Liver (tissue), 9 donors: ENCODE measurements around the gene WSCD1. TPM values are rescaled to one million over a fixed set of nuclear protein-coding genes. Genes with fewer than 3 reads are reported as not detected.

Source experiments
- DNase-seq: peaks from one replicate; pipeline ENCODE4 v3.0.0-alpha.2; 2017; ENCODE audit warnings: low spot score
- H3K27ac ChIP-seq, 2 donors: one replicate each; pipeline ENCODE4 v1.7.0; 2013; ENCODE audit warnings: inconsistent platforms in 2 of 2, low read length in 2 of 2, control low read depth in 1 of 2, low read depth in 1 of 2, mild to moderate bottlenecking in 1 of 2
- H3K27me3 ChIP-seq, 4 donors: one replicate each; pipeline versions ENCODE4 v1.6.1 to v1.7.0; 2013; ENCODE audit warnings: low read length in 3 of 4, inconsistent platforms in 1 of 4, mild to moderate bottlenecking in 1 of 4, moderate library complexity in 1 of 4; ENCODE audit not compliant: control insufficient read depth in 4 of 4, insufficient read depth in 4 of 4
- H3K36me3 ChIP-seq, 4 donors: one replicate each; pipeline versions ENCODE4 v1.6.1 to v1.7.0; 2013; ENCODE audit warnings: low read length in 3 of 4, mild to moderate bottlenecking in 3 of 4, low read depth in 1 of 4, moderate library complexity in 1 of 4; ENCODE audit not compliant: control insufficient read depth in 4 of 4, insufficient read depth in 3 of 4
- H3K4me1 ChIP-seq, 4 donors: one replicate each; pipeline versions ENCODE4 v1.6.1 to v1.7.0; 2013; ENCODE audit warnings: low read length in 3 of 4, mild to moderate bottlenecking in 3 of 4, moderate library complexity in 1 of 4; ENCODE audit not compliant: control insufficient read depth in 4 of 4, insufficient read depth in 4 of 4
- H3K4me3 ChIP-seq, 3 donors: one replicate each; pipeline versions ENCODE4 v1.6.1 to v1.7.0; 2013; ENCODE audit warnings: low read length in 3 of 3, control low read depth in 1 of 3, low read depth in 1 of 3, mild to moderate bottlenecking in 1 of 3
- H3K9ac ChIP-seq, 2 donors: one replicate each; pipeline ENCODE4 v1.7.0; 2013; ENCODE audit warnings: low read length in 2 of 2, mild to moderate bottlenecking in 2 of 2, moderate library complexity in 2 of 2, control low read depth in 1 of 2, low read depth in 1 of 2
- H3K9me3 ChIP-seq, 4 donors: one replicate each; pipeline versions ENCODE4 v1.6.1 to v1.7.0; 2013; ENCODE audit warnings: low read length in 3 of 4; ENCODE audit not compliant: control insufficient read depth in 4 of 4
- EGR1 ChIP-seq, 2 donors: IDR thresholded peaks; 2 replicates each; pipeline ENCODE4 v1.6.1; 2016 to 2018; ENCODE audit warnings: antibody characterized with exemption in 2 of 2, low read depth in 2 of 2
- FOXA1 ChIP-seq: IDR thresholded peaks from 2 replicates; pipeline ENCODE4 v1.6.1; 2016; ENCODE audit warnings: antibody characterized with exemption
- FOXA2 ChIP-seq: IDR thresholded peaks from 2 replicates; pipeline ENCODE4 v1.6.1; 2016; ENCODE audit warnings: antibody characterized with exemption
- GABPA ChIP-seq, 2 donors: IDR thresholded peaks in 1 of 2; conservative IDR thresholded peaks in 1 of 2; 2 replicates each; pipeline ENCODE4 v1.6.1; 2016; ENCODE audit warnings: antibody characterized with exemption in 2 of 2, mild to moderate bottlenecking in 1 of 2, moderate library complexity in 1 of 2
- HNF4A ChIP-seq, 2 donors: conservative IDR thresholded peaks; 2 replicates each; pipeline ENCODE4 v1.6.1; 2016; ENCODE audit warnings: antibody characterized with exemption in 2 of 2, mild to moderate bottlenecking in 2 of 2
- HNF4G ChIP-seq: IDR thresholded peaks from 2 replicates; pipeline ENCODE4 v1.6.1; 2016; ENCODE audit warnings: antibody characterized with exemption
- JUND ChIP-seq, 2 donors: IDR thresholded peaks; 2 replicates each; pipeline ENCODE4 v1.6.1; 2016; ENCODE audit warnings: antibody characterized with exemption in 2 of 2
- NR2F2 ChIP-seq: IDR thresholded peaks from 2 replicates; pipeline ENCODE4 v1.6.1; 2016; ENCODE audit warnings: antibody characterized with exemption
- RAD21 ChIP-seq, 2 donors: IDR thresholded peaks; 2 replicates each; pipeline ENCODE4 v1.6.1; 2016; ENCODE audit warnings: antibody characterized with exemption in 2 of 2, mild to moderate bottlenecking in 2 of 2
- RXRA ChIP-seq, 2 donors: IDR thresholded peaks; 2 replicates each; pipeline ENCODE4 v1.6.1; 2017 to 2018; ENCODE audit warnings: antibody characterized with exemption in 2 of 2, mild to moderate bottlenecking in 1 of 2
- SP1 ChIP-seq: IDR thresholded peaks from 2 replicates; pipeline ENCODE4 v1.6.1; 2018; ENCODE audit warnings: antibody characterized with exemption, mild to moderate bottlenecking
- TAF1 ChIP-seq: conservative IDR thresholded peaks from 2 replicates; pipeline ENCODE4 v1.6.1; 2016; ENCODE audit warnings: antibody characterized with exemption, mild to moderate bottlenecking
- YY1 ChIP-seq: IDR thresholded peaks from 2 replicates; pipeline ENCODE4 v1.6.1; 2016; ENCODE audit warnings: antibody characterized with exemption, mild to moderate bottlenecking
- WGBS: extraction: QIAGEN DNeasy Blood & Tissue Kit; methylation state at CpG from one replicate; pipeline ENCODE4 v1.1.7; 2013; 5-methylcytosine and 5-hydroxymethylcytosine counted together
- polyA plus RNA-seq, 2 donors: library from polyadenylated mRNA; stranded (reverse) in 1 of 2; unstranded in 1 of 2; fragments of 200-250 nt in 1 of 2; fragments of >200 nt in 1 of 2; fragmentation: Nextera tagmentation in 1 of 2; extraction: Ambion mirVana in 1 of 2; gene quantifications; one replicate each; pipeline versions ENCODE4 v1.2.1 to v1.2.3, GENCODE V29; 2013 to 2015
- total RNA-seq, 2 donors: library from RNA; depleted of rRNA; stranded (reverse); fragments of >200 nt; gene quantifications; one replicate each; pipeline ENCODE4 v1.2.3, GENCODE V29; 2014
- TF ChIP-seq, protein P1 (sequence below): IDR thresholded peaks from 2 replicates; pipeline ENCODE4 v1.6.1; 2016; ENCODE audit warnings: antibody characterized with exemption, mild to moderate bottlenecking
- TF ChIP-seq, protein P2 (sequence below): IDR thresholded peaks from 2 replicates; pipeline ENCODE4 v1.6.1; 2016; ENCODE audit warnings: antibody characterized with exemption
- TF ChIP-seq, protein P3 (sequence below): fragments of 150-350 bp; IDR thresholded peaks from 2 replicates; pipeline ENCODE4 v1.5.1; 2017; ENCODE audit warnings: improper control_type of control experiment, low read depth, low read length; ENCODE audit not compliant: missing input control
- TF ChIP-seq, protein P4 (sequence below): IDR thresholded peaks from 2 replicates; pipeline ENCODE4 v1.6.1; 2016; ENCODE audit warnings: antibody characterized with exemption
- TF ChIP-seq, protein P5 (sequence below): IDR thresholded peaks from 2 replicates; pipeline ENCODE4 v1.6.1; 2016; ENCODE audit warnings: antibody characterized with exemption
- donor health status: healthy.
- donor health status: healthy.
- donor health status: healthy.
- donor health status: healthy.
- donor health status: healthy.

The WSCD1 gene
- total and polyA plus RNA-seq, 4 donors = 0.10 to 3.8 (median 1.3) TPM

DNA sequence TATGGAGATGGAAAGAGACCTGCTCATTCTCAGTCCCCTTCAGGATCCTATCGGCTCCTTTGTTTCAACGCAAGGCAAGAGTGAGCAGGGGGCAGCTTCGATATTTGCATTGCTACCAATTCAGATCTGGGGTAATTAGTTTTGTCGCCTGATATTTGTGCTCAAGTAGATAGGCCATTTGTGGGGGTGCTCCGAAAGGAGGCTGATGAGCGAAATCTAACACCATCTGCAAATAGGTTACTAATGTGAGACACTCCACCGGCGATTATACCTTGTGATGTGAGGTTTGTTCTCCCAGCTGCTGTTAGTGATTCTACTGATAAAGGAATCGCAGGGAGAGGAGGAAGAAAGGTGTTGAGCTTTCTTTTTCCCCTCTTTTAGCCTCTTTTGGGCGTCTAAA is 31.5 kb downstream of the WSCD1 start:
- no peaks in the 10 kb centered on the region for H3K36me3 ChIP-seq
- no peaks in the 10 kb centered on the region for H3K4me1 ChIP-seq
- H3K27ac ChIP-seq = no peak overlapping the region
- no peaks in the 10 kb centered on the region for H3K9me3 ChIP-seq
- H3K9ac ChIP-seq = no peak overlapping the region
- H3K4me3 ChIP-seq = no peak overlapping the region
- no peaks in the 10 kb centered on the region for H3K27me3 ChIP-seq
- 79% methylated on average over 10 of the region's 10 CpGs for WGBS
- DNase-seq = no peak
- TF ChIP-seq HNF4G (no peak), TAF1 (no peak), HNF4A (conservative IDR thresholded peaks at IDR 0.05) (no peak), NR2F2 (no peak), SP1 (no peak), FOXA1 (no peak), RAD21 (IDR thresholded peaks at IDR 0.05) (no peak), FOXA2 (no peak), RXRA (IDR thresholded peaks at IDR 0.05) (no peak), EGR1 (IDR thresholded peaks at IDR 0.05; ENCODE audit: low read depth in 2 of 2) (no peak), JUND (IDR thresholded peaks at IDR 0.05) (no peak), GABPA (IDR thresholded peaks at IDR 0.05 in 1 of 2, conservative IDR thresholded peaks at IDR 0.05 in 1 of 2) (no peak), YY1 (no peak)
- TF ChIP-seq, protein P1, sequence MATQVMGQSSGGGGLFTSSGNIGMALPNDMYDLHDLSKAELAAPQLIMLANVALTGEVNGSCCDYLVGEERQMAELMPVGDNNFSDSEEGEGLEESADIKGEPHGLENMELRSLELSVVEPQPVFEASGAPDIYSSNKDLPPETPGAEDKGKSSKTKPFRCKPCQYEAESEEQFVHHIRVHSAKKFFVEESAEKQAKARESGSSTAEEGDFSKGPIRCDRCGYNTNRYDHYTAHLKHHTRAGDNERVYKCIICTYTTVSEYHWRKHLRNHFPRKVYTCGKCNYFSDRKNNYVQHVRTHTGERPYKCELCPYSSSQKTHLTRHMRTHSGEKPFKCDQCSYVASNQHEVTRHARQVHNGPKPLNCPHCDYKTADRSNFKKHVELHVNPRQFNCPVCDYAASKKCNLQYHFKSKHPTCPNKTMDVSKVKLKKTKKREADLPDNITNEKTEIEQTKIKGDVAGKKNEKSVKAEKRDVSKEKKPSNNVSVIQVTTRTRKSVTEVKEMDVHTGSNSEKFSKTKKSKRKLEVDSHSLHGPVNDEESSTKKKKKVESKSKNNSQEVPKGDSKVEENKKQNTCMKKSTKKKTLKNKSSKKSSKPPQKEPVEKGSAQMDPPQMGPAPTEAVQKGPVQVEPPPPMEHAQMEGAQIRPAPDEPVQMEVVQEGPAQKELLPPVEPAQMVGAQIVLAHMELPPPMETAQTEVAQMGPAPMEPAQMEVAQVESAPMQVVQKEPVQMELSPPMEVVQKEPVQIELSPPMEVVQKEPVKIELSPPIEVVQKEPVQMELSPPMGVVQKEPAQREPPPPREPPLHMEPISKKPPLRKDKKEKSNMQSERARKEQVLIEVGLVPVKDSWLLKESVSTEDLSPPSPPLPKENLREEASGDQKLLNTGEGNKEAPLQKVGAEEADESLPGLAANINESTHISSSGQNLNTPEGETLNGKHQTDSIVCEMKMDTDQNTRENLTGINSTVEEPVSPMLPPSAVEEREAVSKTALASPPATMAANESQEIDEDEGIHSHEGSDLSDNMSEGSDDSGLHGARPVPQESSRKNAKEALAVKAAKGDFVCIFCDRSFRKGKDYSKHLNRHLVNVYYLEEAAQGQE = no peak
- TF ChIP-seq, protein P2, sequence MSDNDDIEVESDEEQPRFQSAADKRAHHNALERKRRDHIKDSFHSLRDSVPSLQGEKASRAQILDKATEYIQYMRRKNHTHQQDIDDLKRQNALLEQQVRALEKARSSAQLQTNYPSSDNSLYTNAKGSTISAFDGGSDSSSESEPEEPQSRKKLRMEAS = no peak
- TF ChIP-seq, protein P3, sequence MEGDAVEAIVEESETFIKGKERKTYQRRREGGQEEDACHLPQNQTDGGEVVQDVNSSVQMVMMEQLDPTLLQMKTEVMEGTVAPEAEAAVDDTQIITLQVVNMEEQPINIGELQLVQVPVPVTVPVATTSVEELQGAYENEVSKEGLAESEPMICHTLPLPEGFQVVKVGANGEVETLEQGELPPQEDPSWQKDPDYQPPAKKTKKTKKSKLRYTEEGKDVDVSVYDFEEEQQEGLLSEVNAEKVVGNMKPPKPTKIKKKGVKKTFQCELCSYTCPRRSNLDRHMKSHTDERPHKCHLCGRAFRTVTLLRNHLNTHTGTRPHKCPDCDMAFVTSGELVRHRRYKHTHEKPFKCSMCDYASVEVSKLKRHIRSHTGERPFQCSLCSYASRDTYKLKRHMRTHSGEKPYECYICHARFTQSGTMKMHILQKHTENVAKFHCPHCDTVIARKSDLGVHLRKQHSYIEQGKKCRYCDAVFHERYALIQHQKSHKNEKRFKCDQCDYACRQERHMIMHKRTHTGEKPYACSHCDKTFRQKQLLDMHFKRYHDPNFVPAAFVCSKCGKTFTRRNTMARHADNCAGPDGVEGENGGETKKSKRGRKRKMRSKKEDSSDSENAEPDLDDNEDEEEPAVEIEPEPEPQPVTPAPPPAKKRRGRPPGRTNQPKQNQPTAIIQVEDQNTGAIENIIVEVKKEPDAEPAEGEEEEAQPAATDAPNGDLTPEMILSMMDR = no peak
- TF ChIP-seq, protein P4, sequence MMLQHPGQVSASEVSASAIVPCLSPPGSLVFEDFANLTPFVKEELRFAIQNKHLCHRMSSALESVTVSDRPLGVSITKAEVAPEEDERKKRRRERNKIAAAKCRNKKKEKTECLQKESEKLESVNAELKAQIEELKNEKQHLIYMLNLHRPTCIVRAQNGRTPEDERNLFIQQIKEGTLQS = no peak
- TF ChIP-seq, protein P5, sequence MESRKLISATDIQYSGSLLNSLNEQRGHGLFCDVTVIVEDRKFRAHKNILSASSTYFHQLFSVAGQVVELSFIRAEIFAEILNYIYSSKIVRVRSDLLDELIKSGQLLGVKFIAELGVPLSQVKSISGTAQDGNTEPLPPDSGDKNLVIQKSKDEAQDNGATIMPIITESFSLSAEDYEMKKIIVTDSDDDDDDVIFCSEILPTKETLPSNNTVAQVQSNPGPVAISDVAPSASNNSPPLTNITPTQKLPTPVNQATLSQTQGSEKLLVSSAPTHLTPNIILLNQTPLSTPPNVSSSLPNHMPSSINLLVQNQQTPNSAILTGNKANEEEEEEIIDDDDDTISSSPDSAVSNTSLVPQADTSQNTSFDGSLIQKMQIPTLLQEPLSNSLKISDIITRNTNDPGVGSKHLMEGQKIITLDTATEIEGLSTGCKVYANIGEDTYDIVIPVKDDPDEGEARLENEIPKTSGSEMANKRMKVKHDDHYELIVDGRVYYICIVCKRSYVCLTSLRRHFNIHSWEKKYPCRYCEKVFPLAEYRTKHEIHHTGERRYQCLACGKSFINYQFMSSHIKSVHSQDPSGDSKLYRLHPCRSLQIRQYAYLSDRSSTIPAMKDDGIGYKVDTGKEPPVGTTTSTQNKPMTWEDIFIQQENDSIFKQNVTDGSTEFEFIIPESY = no peak
